Keratinocyte (primary cell): ENCODE results near the gene LIM2.

Experiments used
- EZH2 ChIP-seq: IDR thresholded peaks from one replicate; pipeline ENCODE4 v1.6.1; 2012; ENCODE audit warnings: inconsistent platforms, mild to moderate bottlenecking, low read length, moderate library complexity
- TF ChIP-seq, protein P1 (sequence below), 3 experiments: IDR thresholded peaks in 1 of 3; conservative IDR thresholded peaks in 1 of 3; optimal IDR thresholded peaks in 1 of 3; 2 replicates in 2 of 3; 3 replicates in 1 of 3; pipeline versions ENCODE3 to v1.5.1; 2011; ENCODE audit warnings: low read length in 3 of 3, mild to moderate bottlenecking in 3 of 3, moderate library complexity in 2 of 3, control low read depth in 1 of 3, inconsistent platforms in 1 of 3; ENCODE audit not compliant: insufficient read depth in 2 of 3; ENCODE audit errors: extremely low read depth in 1 of 3

DNA sequence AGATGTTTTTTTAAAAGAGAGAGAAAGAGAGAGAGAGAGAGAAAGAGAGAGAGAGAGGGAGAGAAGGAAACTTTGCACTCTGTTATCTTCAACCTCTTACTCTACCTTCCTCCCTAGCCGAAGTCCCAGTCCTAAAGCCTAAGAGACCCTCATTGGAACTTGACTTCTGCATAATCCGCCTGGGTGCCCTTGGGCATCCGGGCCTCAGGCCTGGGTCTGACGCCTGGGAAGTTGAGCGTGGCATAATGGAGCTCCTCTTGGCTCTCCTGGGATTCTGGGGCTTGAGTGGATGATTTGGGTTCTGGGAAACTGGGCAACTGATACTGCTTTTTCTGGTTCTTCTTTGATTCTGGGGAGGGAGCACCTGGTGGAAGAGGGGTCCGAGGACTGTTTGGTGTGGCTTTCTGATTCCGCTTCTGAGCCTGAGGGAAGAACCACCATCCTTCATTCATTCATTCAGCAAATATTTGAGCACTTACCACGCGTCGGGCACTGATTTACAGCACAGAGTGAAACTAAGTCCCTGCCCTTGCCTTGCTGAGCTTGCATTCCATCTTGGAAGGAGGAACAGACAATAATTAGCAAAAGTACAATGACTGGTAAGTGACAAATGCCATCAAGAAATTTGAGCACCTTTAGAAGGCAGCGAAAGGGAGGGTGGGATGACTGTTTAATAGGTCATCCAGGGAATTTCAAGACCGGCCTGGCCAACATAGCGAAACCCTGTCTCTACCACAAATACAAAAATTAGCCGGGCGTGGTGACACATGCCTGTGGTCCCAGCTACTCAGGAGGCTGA lies 23.4 kb upstream of the LIM2 start:
- no peak for TF ChIP-seq EZH2
- TF ChIP-seq, protein P1, sequence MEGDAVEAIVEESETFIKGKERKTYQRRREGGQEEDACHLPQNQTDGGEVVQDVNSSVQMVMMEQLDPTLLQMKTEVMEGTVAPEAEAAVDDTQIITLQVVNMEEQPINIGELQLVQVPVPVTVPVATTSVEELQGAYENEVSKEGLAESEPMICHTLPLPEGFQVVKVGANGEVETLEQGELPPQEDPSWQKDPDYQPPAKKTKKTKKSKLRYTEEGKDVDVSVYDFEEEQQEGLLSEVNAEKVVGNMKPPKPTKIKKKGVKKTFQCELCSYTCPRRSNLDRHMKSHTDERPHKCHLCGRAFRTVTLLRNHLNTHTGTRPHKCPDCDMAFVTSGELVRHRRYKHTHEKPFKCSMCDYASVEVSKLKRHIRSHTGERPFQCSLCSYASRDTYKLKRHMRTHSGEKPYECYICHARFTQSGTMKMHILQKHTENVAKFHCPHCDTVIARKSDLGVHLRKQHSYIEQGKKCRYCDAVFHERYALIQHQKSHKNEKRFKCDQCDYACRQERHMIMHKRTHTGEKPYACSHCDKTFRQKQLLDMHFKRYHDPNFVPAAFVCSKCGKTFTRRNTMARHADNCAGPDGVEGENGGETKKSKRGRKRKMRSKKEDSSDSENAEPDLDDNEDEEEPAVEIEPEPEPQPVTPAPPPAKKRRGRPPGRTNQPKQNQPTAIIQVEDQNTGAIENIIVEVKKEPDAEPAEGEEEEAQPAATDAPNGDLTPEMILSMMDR (optimal IDR thresholded peaks at IDR 0.05 in 1 of 3, IDR thresholded peaks at IDR 0.05 in 1 of 3, conservative IDR thresholded peaks at IDR 0.05 in 1 of 3; ENCODE audit: extremely low read depth in 1 of 3, insufficient read depth in 2 of 3, low read length in 3 of 3): no peak
